H9 (cell line): ENCODE data around the gene MCF2L. TPM values are rescaled to one million over a fixed set of nuclear protein-coding genes. Genes with fewer than 3 reads are reported as not detected.

ENCODE experiments used
- DNase-seq: peaks from one replicate; pipeline ENCODE4 v3.0.0-alpha.2; 2017
- H2AFZ ChIP-seq: one replicate; pipeline ENCODE4 v1.6.1; 2013; ENCODE audit warnings: mild to moderate bottlenecking, low read length, control low read depth, moderate library complexity
- H2AK5ac ChIP-seq: 2 replicates; pipeline ENCODE4 v1.6.1; 2013; ENCODE audit warnings: low read length, control low read depth, mixed read lengths; ENCODE audit not compliant: insufficient read length
- H2BK120ac ChIP-seq: one replicate; pipeline ENCODE4 v1.6.1; 2013; ENCODE audit warnings: low read depth, mild to moderate bottlenecking, low read length, control low read depth, inconsistent platforms; ENCODE audit not compliant: poor library complexity, severe bottlenecking
- H2BK12ac ChIP-seq: 2 replicates; pipeline ENCODE4 v1.6.1; 2013; ENCODE audit warnings: low read length, control low read depth, mixed read lengths, low read depth; ENCODE audit not compliant: insufficient read length
- H2BK15ac ChIP-seq: 2 replicates; pipeline ENCODE4 v1.6.1; 2013; ENCODE audit warnings: low read depth, low read length, control low read depth
- H2BK20ac ChIP-seq: one replicate; pipeline ENCODE4 v1.6.1; 2013; ENCODE audit warnings: low read depth, mild to moderate bottlenecking, low read length, control low read depth, inconsistent platforms; ENCODE audit not compliant: poor library complexity, severe bottlenecking
- H2BK5ac ChIP-seq: 2 replicates; pipeline ENCODE4 v1.6.1; 2013; ENCODE audit warnings: low read length, control low read depth, mixed read lengths; ENCODE audit not compliant: insufficient read length
- H3K14ac ChIP-seq: 2 replicates; pipeline ENCODE4 v1.6.1; 2013; ENCODE audit warnings: low read length, control low read depth; ENCODE audit not compliant: insufficient read depth
- H3K18ac ChIP-seq: 2 replicates; pipeline ENCODE4 v1.6.1; 2013; ENCODE audit warnings: low read depth, mild to moderate bottlenecking, mixed read lengths, low read length, control low read depth; ENCODE audit not compliant: insufficient read length
- H3K23ac ChIP-seq: 2 replicates; pipeline ENCODE4 v1.6.1; 2013; ENCODE audit warnings: low read length, control low read depth, mixed read lengths, low read depth; ENCODE audit not compliant: insufficient read length
- H3K23me2 ChIP-seq: 2 replicates; pipeline ENCODE4 v1.6.1; 2013; ENCODE audit warnings: low read depth, mild to moderate bottlenecking, mixed read lengths, low read length, control low read depth; ENCODE audit not compliant: insufficient read length, poor library complexity, severe bottlenecking
- H3K27ac ChIP-seq: 2 replicates; pipeline ENCODE4 v1.5.1; 2013; ENCODE audit warnings: low read length, control low read depth, mixed read lengths, low read depth; ENCODE audit not compliant: insufficient read length
- H3K27me3 ChIP-seq: 2 replicates; pipeline ENCODE4 v1.6.1; 2013; ENCODE audit warnings: low read length, control low read depth, inconsistent platforms; ENCODE audit not compliant: insufficient read depth
- H3K4ac ChIP-seq: 2 replicates; pipeline ENCODE4 v1.6.1; 2013; ENCODE audit warnings: low read depth, mild to moderate bottlenecking, control low read depth, inconsistent platforms, low read length, moderate library complexity
- H3K4me1 ChIP-seq: 2 replicates; pipeline ENCODE4 v1.6.1; 2013; ENCODE audit warnings: low read length, control low read depth, inconsistent platforms; ENCODE audit not compliant: insufficient read depth
- H3K4me2 ChIP-seq: 2 replicates; pipeline ENCODE4 v1.6.1; 2013; ENCODE audit warnings: low read length, control low read depth, mixed read lengths; ENCODE audit not compliant: insufficient read length, insufficient read depth
- H3K56ac ChIP-seq: 2 replicates; pipeline ENCODE4 v1.6.1; 2013; ENCODE audit warnings: low read depth, mild to moderate bottlenecking, mixed read lengths, low read length, control low read depth; ENCODE audit not compliant: insufficient read length
- H3K79me1 ChIP-seq: 2 replicates; pipeline ENCODE4 v1.6.1; 2013; ENCODE audit warnings: low read depth, mild to moderate bottlenecking, moderate library complexity, low read length, control low read depth, inconsistent platforms; ENCODE audit not compliant: insufficient read depth, poor library complexity, severe bottlenecking
- H3K79me2 ChIP-seq: 2 replicates; pipeline ENCODE4 v1.6.1; 2013; ENCODE audit warnings: low read length, control low read depth, inconsistent platforms; ENCODE audit not compliant: insufficient read depth
- H3K9ac ChIP-seq: 2 replicates; pipeline ENCODE4 v1.6.1; 2013; ENCODE audit warnings: low read length, control low read depth, mixed read lengths; ENCODE audit not compliant: insufficient read length; ENCODE audit errors: extremely low read depth
- H3K9me3 ChIP-seq: one replicate; pipeline ENCODE4 v1.6.1; 2013; ENCODE audit warnings: low read depth, low read length, inconsistent platforms; ENCODE audit not compliant: control insufficient read depth
- H3T11ph ChIP-seq: one replicate; pipeline ENCODE4 v1.6.1; 2013; ENCODE audit warnings: mild to moderate bottlenecking, low read length, control low read depth, inconsistent platforms
- H4K20me1 ChIP-seq: one replicate; pipeline ENCODE4 v1.6.1; 2013; ENCODE audit not compliant: control insufficient read depth, insufficient read length, insufficient read depth
- H4K5ac ChIP-seq: 2 replicates; pipeline ENCODE4 v1.6.1; 2013; ENCODE audit warnings: low read depth, mild to moderate bottlenecking, mixed read lengths, low read length, control low read depth; ENCODE audit not compliant: insufficient read length
- H4K8ac ChIP-seq: replicated peaks from 2 replicates; pipeline ENCODE4 v1.6.1; 2013; ENCODE audit warnings: low read length, control low read depth, mixed read lengths, low read depth; ENCODE audit not compliant: insufficient read length
- H4K91ac ChIP-seq: 2 replicates; pipeline ENCODE4 v1.6.1; 2013; ENCODE audit warnings: low read depth, mild to moderate bottlenecking, moderate library complexity, mixed read lengths, low read length, control low read depth; ENCODE audit not compliant: insufficient read length
- H3K27ac Mint-ChIP-seq, 3 experiments: 2 replicates in 2 of 3; 3 replicates in 1 of 3; pipeline ENCODE4 v1.8.0; 2020 to 2021; ENCODE audit warnings: mixed read lengths in 3 of 3, mild to moderate bottlenecking in 1 of 3, moderate library complexity in 1 of 3
- H3K27me3 Mint-ChIP-seq: 2 replicates; pipeline ENCODE4 v1.8.0; 2021; ENCODE audit warnings: low read depth, mild to moderate bottlenecking, moderate library complexity, mixed read lengths
- H3K36me3 Mint-ChIP-seq, 3 experiments: 2 replicates in 2 of 3; 3 replicates in 1 of 3; pipeline ENCODE4 v1.8.0; 2020 to 2021; ENCODE audit warnings: low read depth in 3 of 3, mixed read lengths in 3 of 3; ENCODE audit not compliant: insufficient read depth in 1 of 3
- H3K4me1 Mint-ChIP-seq, 2 experiments: 2 replicates each; pipeline ENCODE4 v1.8.0; 2020; ENCODE audit warnings: mixed read lengths in 2 of 2
- H3K4me3 Mint-ChIP-seq, 2 experiments: 2 replicates in 1 of 2; 3 replicates in 1 of 2; pipeline ENCODE4 v1.8.0; 2020 to 2021; ENCODE audit warnings: mild to moderate bottlenecking in 2 of 2, mixed read lengths in 2 of 2, moderate library complexity in 1 of 2
- H3K9me3 Mint-ChIP-seq, 2 experiments: 2 replicates in 1 of 2; 3 replicates in 1 of 2; pipeline ENCODE4 v1.8.0; 2020; ENCODE audit warnings: mild to moderate bottlenecking in 2 of 2, mixed read lengths in 2 of 2, moderate library complexity in 1 of 2
- CTCF ChIP-seq: fragments of 200-600 bp; sonication (generic); conservative IDR thresholded peaks from 3 replicates; pipeline ENCODE4 v1.8.0; 2021; ENCODE audit warnings: antibody characterized with exemption, mild to moderate bottlenecking
- WGBS: extraction: QIAGEN DNeasy Blood & Tissue Kit; methylation state at CpG from one replicate; pipeline ENCODE4 v1.1.7; 2013; ENCODE audit warnings: missing lambda C conversion rate, low lambda C conversion rate, mixed read lengths; ENCODE audit not compliant: insufficient read length; ENCODE audit errors: extremely low coverage; 5-methylcytosine and 5-hydroxymethylcytosine counted together
- total RNA-seq: library from RNA; stranded (reverse); gene quantifications from 2 replicates; pipeline ENCODE4 v1.2.1, GENCODE V29; 2021

MCF2L gene
- total RNA-seq, 1 experiment from 2014 or later, result 18.5 TPM

GRCh38 chr13:113023694-113024430 is 54.8 kb downstream of the MCF2L start:
- H2AFZ ChIP-seq, result no peak overlapping the region
- no peak overlapping the region for H2BK12ac ChIP-seq
- no peak overlapping the region for H2BK20ac ChIP-seq
- H3K4ac ChIP-seq, result no peak overlapping the region
- no peak overlapping the region for H2AK5ac ChIP-seq
- peak overlapping the region; percentile 32 for H3K14ac ChIP-seq
- no peak for DNase-seq
- Mint-ChIP-seq H3K4me3 (no peak overlapping the region), H3K27ac (no peak overlapping the region; a peak in 1 of 7 replicates), H3K4me1 (peaks cover 13 to 21% of the 10 kb centered on the region in 2 experiments), H3K9me3 (no peaks in the 10 kb centered on the region), H3K27me3 (peaks cover 6% of the 10 kb centered on the region), H3K36me3 (no peaks in the 10 kb centered on the region; a peak in 1 of 7 replicates)
- TF ChIP-seq CTCF, result no peak
- H3K79me2 ChIP-seq, result no peaks in the 10 kb centered on the region
- peak overlapping the region; percentile 67 for H3K18ac ChIP-seq
- H4K8ac ChIP-seq, result no peak overlapping the region
- no peaks in the 10 kb centered on the region for H3K9me3 ChIP-seq
- H3K27ac ChIP-seq, result no peak overlapping the region
- H2BK5ac ChIP-seq, result no peak overlapping the region
- no peak overlapping the region for H4K91ac ChIP-seq
- no peaks in the 10 kb centered on the region for H3K23me2 ChIP-seq
- H3T11ph ChIP-seq, result no peak overlapping the region
- no peak overlapping the region for H3K4me2 ChIP-seq
- H3K27me3 ChIP-seq, result no peaks in the 10 kb centered on the region
- no peaks in the 10 kb centered on the region for H3K79me1 ChIP-seq
- no peak overlapping the region for H2BK120ac ChIP-seq
- no CpG with 5 or more reads among the region's 16 CpGs for WGBS
- no peak overlapping the region for H3K9ac ChIP-seq
- no peaks in the 10 kb centered on the region for H4K20me1 ChIP-seq
- no peak overlapping the region for H2BK15ac ChIP-seq
- no peaks in the 10 kb centered on the region; the same call in 1 of the 2 replicates for H3K4me1 ChIP-seq
- no peak overlapping the region for H3K23ac ChIP-seq
- H3K56ac ChIP-seq, result no peak overlapping the region
- H4K5ac ChIP-seq, result no peak overlapping the region
